MCF 10A (cell line): ENCODE measurements around the gene TRPM1. TPM values are rescaled to one million over a fixed set of nuclear protein-coding genes. Genes with fewer than 3 reads are reported as not detected.
A peak's percentile ranks its signal among the peaks of the same experiment; 100 is the strongest.

Experiments used
- Bru-seq: library from RNA; stranded (reverse); fragments of 400-500 nt; gene quantifications from one replicate; lab custom pipeline; 2021; lab: Mats Ljungman, UMichigan
- BruChase-seq, 2 experiments: library from RNA; stranded (reverse); fragments of 400-500 nt; gene quantifications; one replicate each; lab custom pipeline; 2021; lab: Mats Ljungman, UMichigan
- BruUV-seq: library from RNA; stranded (reverse); fragments of 400-500 nt; replicated peaks from 2 replicates; lab custom pipeline; 2021; lab: Mats Ljungman, UMichigan
- CTCF ChIA-PET: fragments of 300-600 bp; sonication (Branson Sonifier 250); formaldehyde crosslinking; extraction: SDS; loops from one replicate; lab custom pipeline; 2021; ENCODE audit warnings: antibody characterized with exemption, inconsistent platforms; lab: Yijun Ruan, JAX
- POLR2A ChIA-PET: fragments of 300-600, 350-650 bp; sonication (Branson Sonifier 250); formaldehyde crosslinking; extraction: SDS; loops from one replicate; lab custom pipeline; 2020; ENCODE audit warnings: antibody characterized with exemption, inconsistent platforms; lab: Yijun Ruan, JAX
- DNase-seq: peaks from one replicate; pipeline ENCODE4 v3.0.0-alpha.2; 2018; ENCODE audit not compliant: unreplicated experiment
- H3K27ac Mint-ChIP-seq: one replicate; pipeline ENCODE4 v1.8.0; 2022; ENCODE audit warnings: mild to moderate bottlenecking, low read depth, mixed read lengths; ENCODE audit not compliant: unreplicated experiment
- H3K27me3 Mint-ChIP-seq: one replicate; pipeline ENCODE4 v1.8.0; 2022; ENCODE audit warnings: mixed read lengths; ENCODE audit not compliant: insufficient read depth, unreplicated experiment
- H3K36me3 Mint-ChIP-seq: one replicate; pipeline ENCODE4 v1.8.0; 2022; ENCODE audit warnings: mild to moderate bottlenecking, moderate library complexity, mixed read lengths; ENCODE audit not compliant: insufficient read depth, unreplicated experiment
- H3K4me1 Mint-ChIP-seq: one replicate; pipeline ENCODE4 v1.8.0; 2022; ENCODE audit warnings: mixed read lengths; ENCODE audit not compliant: insufficient read depth, unreplicated experiment
- H3K4me3 Mint-ChIP-seq: one replicate; pipeline ENCODE4 v1.8.0; 2022; ENCODE audit warnings: mild to moderate bottlenecking, moderate library complexity, mixed read lengths; ENCODE audit not compliant: unreplicated experiment
- H3K9me3 Mint-ChIP-seq: one replicate; pipeline ENCODE4 v1.8.0; 2022; ENCODE audit warnings: mixed read lengths; ENCODE audit not compliant: unreplicated experiment
- CTCF ChIP-seq: fragments of 200-600 bp; IDR thresholded peaks from one replicate; pipeline ENCODE4 v1.8.0; 2022; ENCODE audit warnings: antibody characterized with exemption, mild to moderate bottlenecking; ENCODE audit not compliant: unreplicated experiment
- intact Hi-C: fragments of 100-400 bp; cut with micrococcal nuclease; formaldehyde crosslinking; loops from 2 replicates; pipeline ENCODE4 v1.14.1; 2022
- long read RNA-seq: library from polyadenylated mRNA; stranded (forward); transcript quantifications from one replicate; pipeline ENCODE4 v2.0.0, GENCODE V29; 2022
- total RNA-seq: library from RNA; stranded (reverse); gene quantifications from 2 replicates; pipeline ENCODE4 v1.2.3, GENCODE V29; 2022

The TRPM1 gene
- not detected in 2 replicates for total RNA-seq
- Bru-seq, nascent RNA: percentile 0 among the genes with signal in this experiment
- BruChase-seq, experiment 1, labeled RNA remaining after a 6-hour chase: percentile 1 among the genes with signal in this experiment
- percentile 2 among the genes with signal in this experiment for BruChase-seq, experiment 2, labeled RNA remaining after a 2-hour chase
- long read RNA-seq: 0 reads

- Mint-ChIP-seq H3K9me3 (no peaks in the 10 kb centered on the region), H3K4me3 (no peak within 1 kb of the TSS), H3K36me3 (peaks cover 4% of the 10 kb centered on the region), H3K27ac (no peak within 1 kb of the TSS), H3K4me1 (peaks cover 10% of the 10 kb centered on the region), H3K27me3 (peaks cover 13% of the 10 kb centered on the region)
- no peak for TF ChIP-seq CTCF
- POLR2A ChIA-PET: no interaction called here
- DNase-seq: no peak
- no TSS peak for BruUV-seq
- intact Hi-C loops: no loop called here
- CTCF ChIA-PET: interaction anchor here (0.7 to 1.2 kb wide), 5 partner anchors 23 to 259 kb away, joined by 3 to 6 read pairs (median 3); no protein-coding TSS in a partner anchor
These were observed at the start of gene TRPM1 for GRCh38 chr15:31101262-31102038. Gene TRPM1, minus strand, starts transcription at chr15:31101725. Its CDS starts 20,370 bp downstream, at chr15:31081355.

- BruUV-seq: no TSS peak
- Mint-ChIP-seq H3K36me3 (no peaks in the 10 kb centered on the region), H3K27ac (peak overlapping the region; percentile 31), H3K27me3 (no peaks in the 10 kb centered on the region), H3K4me3 (no peak overlapping the region), H3K4me1 (no peaks in the 10 kb centered on the region), H3K9me3 (no peaks in the 10 kb centered on the region)
- peak; percentile 86 for DNase-seq
- CTCF ChIA-PET: interaction anchor here (0.8 to 1.1 kb wide), 3 partner anchors 64 to 339 kb away, joined by 3 to 4 read pairs (median 3); no protein-coding TSS in a partner anchor
- POLR2A ChIA-PET: interaction anchor here (0.5 to 0.6 kb wide), 3 partner anchors 159 to 462 kb away, joined by 3 read pairs; no protein-coding TSS in a partner anchor
- TF ChIP-seq CTCF: no peak
- intact Hi-C loops: no loop called here
These were observed 49.3 kb upstream of the TRPM1 start for GRCh38 chr15:31150732-31151231.

- Mint-ChIP-seq H3K27ac (peak overlapping the region; percentile 31), H3K4me1 (peaks cover 3% of the 10 kb centered on the region), H3K27me3 (no peaks in the 10 kb centered on the region), H3K36me3 (no peaks in the 10 kb centered on the region), H3K9me3 (no peaks in the 10 kb centered on the region), H3K4me3 (no peak overlapping the region)
- no peak for TF ChIP-seq CTCF
- DNase-seq: no peak
- ChIA-PET CTCF (interaction anchor here (0.7 to 1.1 kb wide), 3 partner anchors 18 to 340 kb away, joined by 3 to 4 read pairs (median 3); no protein-coding TSS in a partner anchor), POLR2A (interaction anchor here (0.5 to 0.6 kb wide), 2 partner anchors 158 to 463 kb away, joined by 3 read pairs; no protein-coding TSS in a partner anchor)
- no TSS peak for BruUV-seq
- intact Hi-C loops: no loop called here
These were observed 48.5 kb upstream of the TRPM1 start for GRCh38 chr15:31149987-31150386.
